Right lobe of liver (tissue), 4 donors: ENCODE results near the gene ZNF746.

ENCODE experiments used
- POLR2A ChIP-seq: fragments of 450-650 bp; IDR thresholded peaks from one replicate; pipeline ENCODE4 v1.6.1; 2017; ENCODE audit warnings: antibody characterized with exemption, mild to moderate bottlenecking
- TF ChIP-seq, protein P1 (sequence below), 4 donors: fragments of 200-600 bp in 3 of 4; fragments of 450-650 bp in 1 of 4; IDR thresholded peaks; one replicate each; pipeline versions ENCODE4 v1.5.1 to v1.8.0; 2016 to 2022; ENCODE audit warnings: antibody characterized with exemption in 4 of 4, mild to moderate bottlenecking in 2 of 4
- donor health status: DM: no; HTN: no; CAD: no.
- donor health status: DM: no; HTN: no; CAD: no.
- donor health status: DM: no; HTN: yes; CAD: no.

GRCh38 chr7:149432121-149432691 is 65.4 kb downstream of the ZNF746 start:
- TF ChIP-seq, protein P1, sequence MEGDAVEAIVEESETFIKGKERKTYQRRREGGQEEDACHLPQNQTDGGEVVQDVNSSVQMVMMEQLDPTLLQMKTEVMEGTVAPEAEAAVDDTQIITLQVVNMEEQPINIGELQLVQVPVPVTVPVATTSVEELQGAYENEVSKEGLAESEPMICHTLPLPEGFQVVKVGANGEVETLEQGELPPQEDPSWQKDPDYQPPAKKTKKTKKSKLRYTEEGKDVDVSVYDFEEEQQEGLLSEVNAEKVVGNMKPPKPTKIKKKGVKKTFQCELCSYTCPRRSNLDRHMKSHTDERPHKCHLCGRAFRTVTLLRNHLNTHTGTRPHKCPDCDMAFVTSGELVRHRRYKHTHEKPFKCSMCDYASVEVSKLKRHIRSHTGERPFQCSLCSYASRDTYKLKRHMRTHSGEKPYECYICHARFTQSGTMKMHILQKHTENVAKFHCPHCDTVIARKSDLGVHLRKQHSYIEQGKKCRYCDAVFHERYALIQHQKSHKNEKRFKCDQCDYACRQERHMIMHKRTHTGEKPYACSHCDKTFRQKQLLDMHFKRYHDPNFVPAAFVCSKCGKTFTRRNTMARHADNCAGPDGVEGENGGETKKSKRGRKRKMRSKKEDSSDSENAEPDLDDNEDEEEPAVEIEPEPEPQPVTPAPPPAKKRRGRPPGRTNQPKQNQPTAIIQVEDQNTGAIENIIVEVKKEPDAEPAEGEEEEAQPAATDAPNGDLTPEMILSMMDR (IDR thresholded peaks at IDR 0.05), result no peak
- no peak for TF ChIP-seq POLR2A
